ENCODE data around the gene PPP3R1. TPM values are rescaled to one million over a fixed set of nuclear protein-coding genes. Genes with fewer than 3 reads are reported as not detected.

PPP3R1 gene
- total and polyA plus RNA-seq, 2 of the 8 experiments (the other 6 are each of a cell fraction or from before 2014, with no cell fraction given): 9.3 to 85.1 TPM

DNA sequence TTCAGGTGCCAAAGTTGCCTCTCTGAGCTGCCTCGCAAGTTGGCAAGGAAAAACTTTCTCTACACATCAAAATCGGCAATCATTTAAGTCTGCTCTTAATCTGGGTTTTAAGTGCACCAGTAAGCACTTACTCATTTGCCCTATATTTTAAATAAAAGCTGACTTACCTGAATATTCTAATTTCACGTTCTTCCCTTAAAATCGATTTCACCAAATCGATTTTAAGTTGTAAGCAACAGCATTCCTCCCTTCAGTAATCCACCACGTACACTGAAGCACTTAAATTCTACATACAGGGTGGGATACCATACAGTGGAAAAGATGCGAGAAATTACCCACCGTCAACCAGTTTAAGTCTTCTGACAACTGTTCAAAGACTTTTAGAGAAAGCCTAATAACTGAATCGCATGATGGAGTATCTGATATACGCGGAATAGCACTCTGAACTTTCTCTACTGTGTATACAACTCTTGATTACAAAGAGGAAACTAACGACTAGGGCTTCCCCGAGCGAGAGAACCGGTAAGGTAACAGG lies 1.6 kb downstream of the PPP3R1 start:
- Histone ChIP-seq H3K9me3 (ENCODE audit: insufficient read depth in 2 of 2, low read depth in 1 of 2, low read length in 1 of 2) (no peaks in the 10 kb centered on the region), H3K4me2 (ENCODE audit: insufficient read depth in 1 of 2, low read depth in 2 of 2, low read length in 2 of 2) (peak overlapping the region; percentile 77 to 80), H2AFZ (ENCODE audit: low read length) (no peak overlapping the region), H2BK15ac (ENCODE audit: low read length) (no peak overlapping the region), H2BK5ac (ENCODE audit: low read depth, low read length) (no peak overlapping the region), H2BK120ac (replicated peaks; ENCODE audit: low read depth, low read length) (no peak overlapping the region), H4K20me1 (replicated peaks in 1 of 2; ENCODE audit: control insufficient read depth in 1 of 2, insufficient read depth in 2 of 2, low read length in 2 of 2) (peaks cover 22 to 28% of the 10 kb centered on the region in 2 experiments), H3K14ac (ENCODE audit: insufficient read length) (no peak overlapping the region), H2AK5ac (ENCODE audit: low read depth, low read length) (no peak overlapping the region), H3K79me1 (ENCODE audit: low read depth, low read length) (peaks cover 3% of the 10 kb centered on the region), H3K9ac (replicated peaks in 1 of 4; ENCODE audit: extremely low read depth in 1 of 4, low read depth in 3 of 4, low read length in 3 of 4) (peak overlapping the region; percentile 42 to 87 (median 74); a peak in 6 of 7 replicates), H3K23ac (ENCODE audit: insufficient read length) (no peak overlapping the region), H3K27ac (ENCODE audit: low read depth, low read length) (peak overlapping the region; percentile 43; the same call in 1 of the 2 replicates), H3K4ac (replicated peaks; ENCODE audit: insufficient read length, low read depth, low read length) (no peak overlapping the region), H3K36me3 (ENCODE audit: control insufficient read depth in 2 of 4, insufficient read depth in 4 of 4, low read length in 3 of 4) (peaks cover 0 to 4% (median 0%) of the 10 kb centered on the region in 4 experiments; a peak in 1 of 8 replicates), H3K4me1 (replicated peaks in 1 of 4; ENCODE audit: control insufficient read depth in 3 of 4, insufficient read depth in 4 of 4, low read length in 3 of 4) (peaks cover 0 to 10% (median 4%) of the 10 kb centered on the region in 4 experiments; a peak in 4 of 7 replicates), H4K8ac (ENCODE audit: extremely low read depth, insufficient read depth, low read length) (no peak overlapping the region), H3K4me3 (ENCODE audit: extremely low read depth in 1 of 4, insufficient read depth in 2 of 4, low read depth in 3 of 4, low read length in 4 of 4) (peak overlapping the region; percentile 91 to 95 (median 94)), H3K56ac (replicated peaks; ENCODE audit: insufficient read length, low read depth, low read length) (no peak overlapping the region), H4K91ac (replicated peaks; ENCODE audit: insufficient read length, low read length) (no peak overlapping the region), H4K5ac (ENCODE audit: insufficient read length, low read depth, low read length) (peak overlapping the region; percentile 4), H2BK12ac (ENCODE audit: low read depth, low read length) (no peak overlapping the region), H3K18ac (ENCODE audit: extremely low read depth, low read length) (no peak overlapping the region), H3K79me2 (ENCODE audit: control insufficient read depth in 1 of 2, insufficient read depth in 2 of 2, low read length in 2 of 2) (peaks cover 40 to 66% of the 10 kb centered on the region in 2 experiments), H3K23me2 (ENCODE audit: low read depth, low read length) (peaks cover 5% of the 10 kb centered on the region; the same call in 1 of the 2 replicates), H2BK20ac (ENCODE audit: low read length) (no peak overlapping the region), H3K27me3 (replicated peaks in 1 of 4; ENCODE audit: control insufficient read depth in 3 of 4, extremely low read depth in 1 of 4, insufficient read depth in 3 of 4, low read length in 3 of 4) (no peaks in the 10 kb centered on the region)
- WGBS, 2 experiments (ENCODE audit: extremely low coverage in 1 of 2, insufficient coverage in 1 of 2, insufficient read length in 1 of 2, insufficient replicate concordance in 2 of 2, low coverage in 1 of 2, low lambda C conversion rate in 2 of 2, missing lambda C conversion rate in 1 of 2): 18% methylated on average over 15 of the region's 15 CpGs; no CpG with 5 or more reads in 1 of the 2 experiments
- no peak for DNase-seq (ENCODE audit: low read depth in 1 of 2, low spot score in 2 of 2)
- no peak for TF ChIP-seq NRF1 (IDR thresholded peaks at IDR 0.05; ENCODE audit: low read depth, low read length)
- no peak for TF ChIP-seq KDM5A (IDR thresholded peaks at IDR 0.05; ENCODE audit: low read length)
- no peak for TF ChIP-seq BACH1 (IDR thresholded peaks at IDR 0.05; ENCODE audit: low read length)
- TF ChIP-seq SIN3A (conservative IDR thresholded peaks at IDR 0.05 in 1 of 2, IDR thresholded peaks at IDR 0.05 in 1 of 2; ENCODE audit: low read depth in 1 of 2, low read length in 2 of 2): 0 out of 4 replicates have a peak, but pooled peaks of 1 of the 2 experiments have one; percentile 54
- TF ChIP-seq YY1 (IDR thresholded peaks at IDR 0.05; ENCODE audit: low read depth, low read length): no peak
- ChIA-PET POLR2A (ENCODE audit: partially characterized antibody) (interaction anchor here (0.6 to 3.1 kb wide), 5 partner anchors 16 to 93 kb away, joined by 3 to 15 read pairs (median 4); partner anchors contain the start of gene PNO1), CTCF (ENCODE audit: partially characterized antibody) (interaction anchor here (0.9 to 1.4 kb wide), 5 partner anchors 13 to 96 kb away, joined by 3 to 6 read pairs (median 3); partner anchors contain the start of gene PNO1)
- no peak for FAIRE-seq

Data from H1 (cell line).